Tibial nerve (tissue), 3 donors: ENCODE results near the gene ING3.

ENCODE experiments used
- POLR2A ChIP-seq, 2 donors: fragments of 450-650 bp; IDR thresholded peaks; one replicate each; pipeline ENCODE4 v1.6.1; 2017; ENCODE audit warnings: antibody characterized with exemption in 2 of 2, mild to moderate bottlenecking in 2 of 2, moderate library complexity in 2 of 2
- TF ChIP-seq, protein P1 (sequence below), 5 experiments: fragments of 200-600 bp in 3 of 5; fragments of 450-650 bp in 2 of 5; sonication (generic) in 3 of 5; IDR thresholded peaks; one replicate each; pipeline ENCODE4 v1.5.1; 2016 to 2019; ENCODE audit warnings: antibody characterized with exemption in 5 of 5, mild to moderate bottlenecking in 3 of 5, moderate library complexity in 2 of 5

DNA sequence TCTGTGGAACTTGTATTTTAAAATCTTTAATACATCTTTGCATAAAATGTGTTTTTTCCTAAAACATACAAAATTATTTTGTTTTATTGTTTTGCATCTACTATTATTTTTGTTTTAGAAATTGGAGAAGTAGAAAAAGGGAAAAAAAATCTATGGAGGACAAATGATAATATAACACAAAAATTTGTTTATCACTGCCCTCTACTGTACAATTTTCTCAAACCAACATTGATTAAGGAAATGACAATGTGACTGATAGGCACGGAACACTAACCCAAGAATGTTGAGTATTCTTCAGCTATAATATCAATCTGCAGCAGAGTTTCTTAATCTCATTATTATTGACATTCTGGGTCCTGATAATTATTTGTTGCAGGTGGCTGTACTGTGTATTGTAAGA, 9.5 kb upstream of the ING3 start:
- TF ChIP-seq, protein P1, sequence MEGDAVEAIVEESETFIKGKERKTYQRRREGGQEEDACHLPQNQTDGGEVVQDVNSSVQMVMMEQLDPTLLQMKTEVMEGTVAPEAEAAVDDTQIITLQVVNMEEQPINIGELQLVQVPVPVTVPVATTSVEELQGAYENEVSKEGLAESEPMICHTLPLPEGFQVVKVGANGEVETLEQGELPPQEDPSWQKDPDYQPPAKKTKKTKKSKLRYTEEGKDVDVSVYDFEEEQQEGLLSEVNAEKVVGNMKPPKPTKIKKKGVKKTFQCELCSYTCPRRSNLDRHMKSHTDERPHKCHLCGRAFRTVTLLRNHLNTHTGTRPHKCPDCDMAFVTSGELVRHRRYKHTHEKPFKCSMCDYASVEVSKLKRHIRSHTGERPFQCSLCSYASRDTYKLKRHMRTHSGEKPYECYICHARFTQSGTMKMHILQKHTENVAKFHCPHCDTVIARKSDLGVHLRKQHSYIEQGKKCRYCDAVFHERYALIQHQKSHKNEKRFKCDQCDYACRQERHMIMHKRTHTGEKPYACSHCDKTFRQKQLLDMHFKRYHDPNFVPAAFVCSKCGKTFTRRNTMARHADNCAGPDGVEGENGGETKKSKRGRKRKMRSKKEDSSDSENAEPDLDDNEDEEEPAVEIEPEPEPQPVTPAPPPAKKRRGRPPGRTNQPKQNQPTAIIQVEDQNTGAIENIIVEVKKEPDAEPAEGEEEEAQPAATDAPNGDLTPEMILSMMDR (IDR thresholded peaks at IDR 0.05): peak in 2 of 5 experiments; percentile 11 to 33
- TF ChIP-seq POLR2A (IDR thresholded peaks at IDR 0.05): no peak
